NCI-H2227 (cell line): ENCODE data around the gene CCR9.

Experiments
- DNase-seq: peaks from one replicate; lab custom pipeline; 2025; ENCODE audit not compliant: unreplicated experiment; lab: John Stamatoyannopoulos, UW

The CCR9 gene

GRCh38 chr3:45871780-45872179 lies 14.6 kb upstream of the CCR9 start:
- no peak for DNase-seq

GRCh38 chr3:45872569-45872968 lies 13.8 kb upstream of the CCR9 start:
- no peak for DNase-seq

DNA sequence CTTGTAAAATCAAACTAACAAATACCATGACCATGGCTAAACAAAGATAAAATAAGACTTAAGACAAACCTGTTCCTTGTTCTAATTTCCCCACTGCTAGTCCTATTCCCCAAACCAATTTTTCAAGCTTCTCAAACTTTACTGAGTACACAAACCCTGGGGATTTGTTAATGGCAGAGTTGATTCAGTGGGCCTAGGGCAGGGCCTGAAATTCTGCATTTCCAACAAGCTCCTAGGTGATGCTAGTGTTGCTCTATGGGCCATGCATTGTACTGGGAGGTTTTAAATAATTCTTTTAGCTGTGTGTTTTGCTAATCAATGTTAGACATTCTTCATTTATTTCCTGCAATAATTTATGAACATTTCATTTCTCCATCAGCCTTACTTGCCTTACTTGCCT lies 13.3 kb upstream of the CCR9 start:
- DNase-seq: no peak

DNA sequence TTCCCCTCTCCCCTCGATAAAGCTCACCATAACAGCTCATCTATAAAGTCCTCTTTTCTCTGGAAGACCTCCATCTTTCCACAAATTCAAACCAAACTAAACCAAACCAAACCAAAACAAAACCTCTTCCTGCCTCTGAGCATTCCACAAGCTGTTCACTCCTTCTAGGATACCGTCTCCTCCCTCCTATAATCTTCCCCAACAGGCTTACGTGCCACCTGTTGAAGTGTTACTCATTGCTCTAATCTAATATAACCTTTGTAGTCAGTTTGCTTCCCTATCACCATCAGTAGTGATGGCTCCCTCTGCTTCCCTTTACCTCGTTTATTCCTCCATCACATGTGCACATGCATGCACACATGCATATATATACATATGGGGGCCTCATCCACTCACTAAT lies 12.7 kb upstream of the CCR9 start:
- no peak for DNase-seq

- DNase-seq: no peak
Observed at GRCh38 chr3:45874677-45875346, 11.5 kb upstream of the CCR9 start.

GRCh38 chr3:45878124-45878523 lies 8.2 kb upstream of the CCR9 start:
- no peak for DNase-seq

- DNase-seq: no peak
Observed at GRCh38 chr3:45880725-45881077, 5.6 kb upstream of the CCR9 start.

DNA sequence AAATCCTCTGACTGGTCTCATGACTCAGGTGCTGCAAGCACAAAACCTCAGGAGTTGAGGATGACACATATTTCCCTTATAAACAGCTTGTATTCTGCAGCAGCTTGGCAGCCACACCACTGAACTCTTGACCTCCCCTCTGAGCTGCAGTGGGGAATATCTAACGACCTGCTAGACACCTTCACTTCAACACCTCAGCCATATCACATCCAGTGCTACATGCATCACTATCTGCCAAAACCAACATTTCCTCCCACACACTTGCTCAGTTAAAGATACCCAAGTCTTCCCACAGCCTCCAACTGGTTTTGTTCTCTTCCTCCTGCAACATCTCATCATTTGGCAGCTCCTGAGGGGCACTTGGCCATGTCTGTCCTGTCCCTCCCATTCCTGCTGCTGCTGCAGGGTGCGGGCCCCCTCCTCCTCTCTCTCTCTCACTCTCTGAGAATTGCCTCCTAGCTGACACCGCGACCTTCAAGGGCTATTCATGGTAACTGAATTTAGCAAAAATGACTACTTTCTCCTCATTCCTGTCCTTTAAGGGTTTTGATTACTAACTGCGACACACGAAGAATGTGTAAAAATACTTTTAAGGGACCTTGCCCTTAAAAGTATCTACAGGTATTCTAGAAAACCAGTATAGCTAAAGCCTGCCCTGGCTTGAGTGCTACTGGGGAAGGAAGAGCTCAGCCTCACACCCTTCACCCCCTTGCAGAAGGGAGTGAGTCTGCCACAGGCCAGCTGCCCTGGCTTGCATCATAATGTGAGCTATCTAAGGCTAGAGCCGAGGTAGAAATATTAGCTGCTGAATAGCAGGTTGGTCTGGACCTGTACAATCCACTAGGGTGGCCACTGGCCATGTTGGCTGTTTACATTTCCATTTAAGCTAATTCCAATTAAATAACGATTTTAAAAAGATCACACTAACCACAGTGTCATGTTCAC lies 5.0 kb upstream of the CCR9 start:
- no peak for DNase-seq

- DNase-seq: no peak
Observed at GRCh38 chr3:45884368-45885201, 1.8 kb upstream of the CCR9 start.

- no peak for DNase-seq
Observed at GRCh38 chr3:45887285-45887684, 942 bp downstream of the CCR9 start.

GRCh38 chr3:45887759-45888511 lies 1.6 kb downstream of the CCR9 start:
- DNase-seq: peak; percentile 9

- no peak for DNase-seq
Observed at GRCh38 chr3:45889337-45889736, 3.0 kb downstream of the CCR9 start.

DNA sequence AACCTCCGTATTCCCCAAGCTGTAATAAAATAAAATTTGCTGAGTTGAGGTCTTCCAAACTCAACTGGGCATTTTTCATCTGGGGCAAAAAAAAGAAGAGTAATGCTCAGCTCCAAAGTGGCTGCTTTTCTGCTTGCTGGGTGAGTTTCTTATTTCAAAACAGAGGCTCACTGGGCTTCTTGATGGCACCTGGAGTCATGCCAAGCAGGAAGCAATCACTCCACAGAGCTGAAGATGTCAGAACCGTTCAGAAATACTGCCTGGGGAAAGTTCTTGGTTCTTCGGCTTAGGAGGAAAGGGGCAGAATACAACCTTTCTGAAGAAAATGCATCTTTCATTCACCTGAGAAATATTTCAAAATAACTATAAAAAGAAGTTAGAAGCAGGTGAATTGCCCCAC lies 4.1 kb downstream of the CCR9 start:
- peak; percentile 6 for DNase-seq

DNA sequence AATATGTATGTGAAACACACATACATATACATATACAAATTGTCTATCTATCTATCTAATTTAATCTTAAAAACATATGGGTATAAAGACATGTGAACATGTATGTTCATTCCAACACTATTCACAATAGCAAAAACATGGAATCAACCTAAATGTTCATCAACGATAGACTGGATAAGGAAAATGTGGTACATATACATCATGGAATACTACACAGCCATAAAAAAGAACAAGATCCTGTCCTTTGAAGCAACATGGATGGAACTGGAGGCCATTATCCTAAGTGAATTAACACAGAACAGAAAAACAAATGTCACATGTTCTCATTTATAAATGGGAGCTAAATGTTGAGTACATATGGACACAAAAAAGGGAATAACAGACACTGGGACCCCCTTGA lies 5.8 kb downstream of the CCR9 start:
- no peak for DNase-seq

DNA sequence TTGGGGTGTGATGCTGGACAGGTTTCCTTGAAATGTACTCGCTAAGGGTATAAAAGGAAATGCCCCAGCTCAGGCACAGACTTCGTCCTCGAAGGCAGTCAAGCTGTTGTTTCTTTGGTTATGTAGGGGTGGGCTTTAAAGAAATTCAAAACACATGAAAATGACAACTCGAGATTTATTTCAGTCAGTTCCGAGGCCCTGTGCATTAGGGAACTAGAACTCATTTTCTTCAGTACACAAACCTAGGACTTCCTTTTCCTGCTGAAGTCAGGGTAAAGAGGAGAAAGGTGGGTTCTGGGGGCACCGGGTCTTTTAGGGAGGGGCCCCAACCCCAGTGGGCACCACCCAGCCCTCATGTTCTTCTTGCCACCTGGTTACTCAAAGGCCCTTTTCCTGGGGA lies 7.7 kb downstream of the CCR9 start:
- DNase-seq: no peak

GRCh38 chr3:45895686-45896468 lies 9.5 kb downstream of the CCR9 start:
- DNase-seq: no peak

- no peak for DNase-seq
Observed at GRCh38 chr3:45896956-45897355, 10.6 kb downstream of the CCR9 start.

DNA sequence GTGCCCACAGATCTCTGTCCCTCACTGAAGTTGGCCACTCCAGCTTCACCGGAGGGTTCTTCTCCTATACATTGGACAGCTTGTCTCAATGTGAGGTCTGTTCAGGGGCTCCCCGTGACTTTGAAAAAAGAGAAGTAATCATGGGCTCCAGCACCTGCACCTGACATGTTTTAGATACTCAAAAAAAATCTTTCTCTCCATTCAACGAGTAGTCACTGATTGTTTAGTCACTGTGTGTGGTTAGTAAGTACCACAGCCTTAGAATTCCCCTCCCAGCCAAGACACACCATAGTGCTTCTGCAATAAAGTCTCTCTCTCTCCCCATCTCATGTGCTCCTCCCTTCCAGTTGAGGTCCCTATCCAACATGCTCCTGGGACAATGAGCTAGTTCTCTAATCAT lies 18.6 kb downstream of the CCR9 start:
- DNase-seq: no peak

DNA sequence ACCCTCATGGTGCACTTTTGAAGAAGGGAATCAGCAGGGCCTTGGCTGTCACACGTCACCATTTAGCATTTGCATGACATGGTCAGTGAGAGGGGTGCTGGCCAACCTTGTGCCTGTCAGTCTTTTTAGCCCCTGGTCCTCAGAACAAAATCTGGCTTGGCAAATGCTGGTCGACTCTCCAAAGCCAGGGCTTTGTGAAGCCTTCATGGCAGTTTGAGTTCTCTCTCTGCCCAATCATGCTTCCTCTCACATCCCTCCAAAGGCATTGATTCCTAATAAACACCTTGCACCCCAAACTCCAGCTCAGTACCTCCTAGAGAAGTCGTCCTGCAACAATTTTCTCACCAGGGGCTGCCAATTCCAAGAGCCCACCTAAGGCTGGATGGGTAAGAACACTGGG lies 19.4 kb downstream of the CCR9 start:
- DNase-seq: no peak
